NCI-H2171 (cell line): ENCODE data around the gene SGIP1.

ENCODE experiments used
- DNase-seq: peaks from one replicate; lab custom pipeline; 2025; lab: John Stamatoyannopoulos, UW

Gene SGIP1

GRCh38 chr1:66606362-66607065 is 72.6 kb downstream of the SGIP1 start:
- DNase-seq, result no peak

GRCh38 chr1:66607458-66607857 is 73.5 kb downstream of the SGIP1 start:
- no peak for DNase-seq

- no peak for DNase-seq
These were observed 79.2 kb downstream of the SGIP1 start for GRCh38 chr1:66613187-66613586.

- DNase-seq, result no peak
These were observed 83.6 kb downstream of the SGIP1 start for GRCh38 chr1:66617362-66618184.

- DNase-seq, result no peak
These were observed 84.4 kb downstream of the SGIP1 start for GRCh38 chr1:66618390-66618789.

- no peak for DNase-seq
These were observed 89.9 kb downstream of the SGIP1 start for GRCh38 chr1:66623812-66624211.

GRCh38 chr1:66624412-66625060 is 90.6 kb downstream of the SGIP1 start:
- no peak for DNase-seq

GRCh38 chr1:66626261-66626660 is 92.3 kb downstream of the SGIP1 start:
- no peak for DNase-seq

GRCh38 chr1:66628926-66629325 is 95.0 kb downstream of the SGIP1 start:
- DNase-seq, result no peak

GRCh38 chr1:66633159-66633558 is 99.2 kb downstream of the SGIP1 start:
- no peak for DNase-seq

- DNase-seq, result no peak
These were observed 103.2 kb downstream of the SGIP1 start for GRCh38 chr1:66637146-66637545.

- no peak for DNase-seq
These were observed 108.0 kb downstream of the SGIP1 start for GRCh38 chr1:66641891-66642473.

- DNase-seq, result no peak
These were observed 109.0 kb downstream of the SGIP1 start for GRCh38 chr1:66642992-66643391.

- DNase-seq, result no peak
These were observed 110.4 kb downstream of the SGIP1 start for GRCh38 chr1:66644331-66644730.

GRCh38 chr1:66648901-66649595 is 115.1 kb downstream of the SGIP1 start:
- no peak for DNase-seq

- no peak for DNase-seq
These were observed 118.6 kb downstream of the SGIP1 start for GRCh38 chr1:66652556-66652955.

- DNase-seq, result no peak
These were observed 120.7 kb downstream of the SGIP1 start for GRCh38 chr1:66654643-66655042.

GRCh38 chr1:66671455-66671854 is 137.5 kb downstream of the SGIP1 start:
- no peak for DNase-seq

GRCh38 chr1:66676613-66677298 is 142.8 kb downstream of the SGIP1 start:
- DNase-seq, result no peak

- no peak for DNase-seq
These were observed 144.2 kb downstream of the SGIP1 start for GRCh38 chr1:66678146-66678545.

GRCh38 chr1:66679140-66679539 is 145.2 kb downstream of the SGIP1 start:
- no peak for DNase-seq
